GM19351 (cell line): Measurements from ENCODE around the gene SMARCA2.
"Not testable (repeated sequence)": the region's sequence is repeated elsewhere in the genome, so short reads cannot be mapped to it uniquely, and the experiment has no call there.

ENCODE experiments used
- ATAC-seq: cut with Tn5 transposase; IDR thresholded peaks from one replicate; pipeline ENCODE4 v1.9.1; 2021; ENCODE audit warnings: mild to moderate bottlenecking, moderate library complexity; ENCODE audit not compliant: unreplicated experiment

Gene SMARCA2

GRCh38 chr9:2134391-2134790 is 119.2 kb downstream of the SMARCA2 start:
- ATAC-seq = no peak

- no peak for ATAC-seq
Observed at GRCh38 chr9:2138646-2139045, 123.5 kb downstream of the SMARCA2 start.

DNA sequence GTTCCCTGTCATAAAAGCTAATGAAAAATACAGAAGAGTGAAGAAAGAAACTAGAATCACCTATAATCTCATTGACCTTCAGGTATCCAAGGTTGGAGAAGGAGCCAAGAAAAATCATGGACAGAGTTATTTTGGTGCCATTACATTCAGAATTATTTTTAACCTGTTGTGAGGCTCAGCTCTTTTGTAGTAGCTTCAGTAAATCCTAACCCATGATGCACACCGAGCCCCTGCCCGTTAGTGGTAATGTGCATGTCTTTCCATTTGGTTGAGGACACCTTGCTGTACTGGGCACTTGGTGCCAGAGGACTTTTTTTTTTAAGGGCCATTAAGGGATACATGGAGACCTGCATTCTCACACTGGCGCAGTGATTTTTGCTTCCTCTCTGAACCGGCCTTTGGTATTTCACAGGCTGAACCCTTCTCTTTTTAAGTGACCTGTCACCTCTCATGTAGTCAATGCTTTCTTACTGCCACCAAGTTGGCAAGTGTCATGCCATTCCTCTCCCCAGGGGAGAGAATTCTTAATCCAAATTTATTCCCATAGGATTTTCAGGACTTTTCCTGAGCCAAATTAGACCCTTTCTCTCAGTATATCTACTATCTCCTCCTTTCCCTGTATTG is 125.6 kb downstream of the SMARCA2 start:
- ATAC-seq = no peak

- no peak for ATAC-seq
Observed at GRCh38 chr9:2142212-2142611, 127.1 kb downstream of the SMARCA2 start.

DNA sequence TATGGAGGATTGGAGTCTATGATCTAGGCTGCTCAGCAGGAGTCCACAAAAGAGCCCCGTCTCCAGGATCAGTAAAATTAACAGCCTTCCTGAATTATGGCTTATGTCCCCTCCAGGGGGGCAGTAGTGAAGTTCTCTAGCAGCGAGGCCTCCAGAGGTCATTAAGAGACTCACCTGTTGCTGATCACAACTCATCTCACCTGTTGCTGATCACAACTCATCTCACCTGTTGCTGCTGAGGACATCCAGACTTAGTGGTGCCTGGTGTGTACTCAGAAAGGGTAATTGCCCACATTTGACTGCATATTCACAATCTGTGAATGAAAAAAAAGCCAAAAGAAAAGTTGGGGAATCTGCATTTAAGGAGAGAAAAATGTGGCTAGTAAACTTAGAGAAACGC is 129.5 kb downstream of the SMARCA2 start:
- no peak for ATAC-seq

DNA sequence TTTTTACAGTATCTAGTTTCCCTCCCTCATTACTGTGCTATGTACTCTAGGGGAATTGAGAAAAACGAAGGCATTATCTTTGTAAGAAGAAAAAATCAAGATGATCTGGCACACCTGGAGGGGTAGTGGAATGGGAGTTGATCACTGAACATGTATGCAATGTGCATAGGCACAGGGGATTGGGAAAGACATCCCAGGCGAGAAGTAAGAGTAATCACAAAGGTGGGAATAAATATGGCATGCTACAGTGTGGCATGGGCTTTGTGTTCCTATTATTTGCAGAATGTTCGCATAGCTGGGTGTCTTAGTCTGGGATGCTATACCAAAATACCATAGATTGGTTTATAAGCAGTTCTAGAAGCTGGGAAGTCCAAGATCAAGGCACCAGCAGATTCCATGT is 130.6 kb downstream of the SMARCA2 start:
- no peak for ATAC-seq

DNA sequence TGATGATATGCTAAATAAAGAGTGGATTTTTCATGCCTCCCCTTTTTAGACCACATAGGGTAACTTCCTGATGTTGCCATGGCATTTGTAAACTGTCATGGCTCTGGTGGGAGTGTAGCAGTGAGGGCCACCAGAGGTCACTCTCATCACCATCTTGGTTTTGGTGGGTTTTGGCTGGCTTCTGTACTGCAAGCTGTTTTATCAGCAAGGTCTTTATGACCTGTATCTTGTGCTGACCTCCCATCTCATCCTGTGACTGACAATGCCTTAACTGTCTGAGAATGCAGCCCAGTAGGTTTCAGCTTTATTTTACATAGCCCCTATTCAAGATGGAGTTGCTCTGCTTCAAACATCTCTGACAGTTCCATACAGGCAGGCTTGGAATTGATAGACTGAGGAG is 131.6 kb downstream of the SMARCA2 start:
- not testable (repeated sequence) for ATAC-seq

- ATAC-seq = no peak
Observed at GRCh38 chr9:2150338-2150737, 135.2 kb downstream of the SMARCA2 start.

- ATAC-seq = no peak
Observed at GRCh38 chr9:2151171-2151570, 136.0 kb downstream of the SMARCA2 start.

DNA sequence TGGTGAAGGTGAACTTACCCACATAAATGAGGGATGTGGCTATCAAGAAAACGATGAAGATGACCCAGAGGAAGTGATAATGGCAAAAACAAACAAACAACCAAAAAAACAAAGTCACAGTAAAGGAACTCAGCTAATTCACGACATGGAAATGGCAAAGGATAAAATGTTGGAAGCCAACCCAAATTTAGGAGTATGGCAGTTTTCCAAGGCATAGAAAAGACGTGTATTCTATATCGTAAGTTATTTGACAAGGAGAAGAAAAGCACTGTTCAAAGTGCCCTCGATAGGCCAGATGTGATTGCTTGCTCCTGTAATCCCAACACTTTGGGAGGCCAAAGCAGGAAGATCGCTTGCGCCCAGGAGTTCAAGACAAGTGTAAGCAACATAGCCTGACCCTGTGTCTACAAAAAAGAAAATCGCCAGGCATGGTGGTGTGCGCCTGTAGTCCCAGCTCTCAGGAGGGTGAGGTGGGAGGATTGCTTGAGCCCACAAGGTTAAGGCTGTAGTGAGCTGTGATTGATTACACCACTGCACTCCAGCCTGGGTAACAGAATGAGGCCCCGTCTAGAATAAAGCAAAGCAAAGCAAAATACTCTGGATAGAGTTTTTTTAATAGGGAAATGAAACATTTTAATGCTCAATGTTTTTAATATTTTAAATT is 138.0 kb downstream of the SMARCA2 start:
- ATAC-seq = no peak

DNA sequence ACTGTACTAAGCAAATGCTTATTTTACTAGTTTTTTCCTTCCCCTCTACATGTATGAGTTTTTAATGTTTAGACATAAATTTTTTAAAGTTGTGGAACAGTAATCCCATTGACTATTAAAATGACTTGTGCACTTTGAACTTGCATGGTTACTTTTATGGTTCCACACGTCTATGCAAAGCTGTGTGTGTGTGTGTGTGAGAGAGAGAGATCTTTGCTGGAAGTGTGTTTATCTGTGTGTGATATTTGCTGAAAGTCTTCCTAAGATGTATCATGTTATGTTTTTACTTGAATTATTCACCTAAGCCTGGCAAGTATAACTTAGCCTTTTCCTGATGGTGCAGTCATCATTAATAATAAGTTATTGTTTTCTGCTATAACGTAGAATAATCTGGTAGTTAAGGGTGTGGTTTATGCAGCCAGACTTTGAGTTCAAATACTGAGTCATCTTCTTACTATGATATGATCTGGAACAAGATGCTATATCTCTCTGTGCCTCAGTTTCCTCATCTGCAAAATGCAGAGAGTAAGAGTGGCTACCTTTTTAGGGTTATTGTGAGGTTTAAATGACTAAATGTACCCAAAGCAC is 138.6 kb downstream of the SMARCA2 start:
- no peak for ATAC-seq

- no peak for ATAC-seq
Observed at GRCh38 chr9:2154731-2155130, 139.6 kb downstream of the SMARCA2 start.

DNA sequence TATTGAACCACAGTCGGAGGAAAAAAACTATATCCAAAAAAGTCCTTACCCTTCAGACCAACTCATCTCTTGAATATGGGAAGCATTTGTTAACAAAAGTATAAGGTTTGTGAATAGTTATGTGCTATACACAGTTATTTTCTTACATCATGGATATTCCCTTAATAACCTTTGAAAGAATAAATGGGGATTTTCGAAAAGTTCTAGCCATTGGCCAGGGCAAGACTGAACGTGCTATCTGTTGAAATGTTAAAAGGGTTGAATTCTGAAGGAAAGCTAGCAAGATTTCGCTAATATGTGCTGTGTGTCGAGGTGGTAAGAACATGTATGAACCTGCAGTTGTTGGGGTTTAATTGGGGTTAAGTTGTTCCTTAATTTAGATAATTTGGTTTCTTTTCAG is 140.8 kb downstream of the SMARCA2 start:
- ATAC-seq = no peak

GRCh38 chr9:2157277-2158110 is 142.3 kb downstream of the SMARCA2 start:
- ATAC-seq = peak; percentile 44

- ATAC-seq = peak; percentile 42
Observed at GRCh38 chr9:2158111-2158610, 143.0 kb downstream of the SMARCA2 start.

DNA sequence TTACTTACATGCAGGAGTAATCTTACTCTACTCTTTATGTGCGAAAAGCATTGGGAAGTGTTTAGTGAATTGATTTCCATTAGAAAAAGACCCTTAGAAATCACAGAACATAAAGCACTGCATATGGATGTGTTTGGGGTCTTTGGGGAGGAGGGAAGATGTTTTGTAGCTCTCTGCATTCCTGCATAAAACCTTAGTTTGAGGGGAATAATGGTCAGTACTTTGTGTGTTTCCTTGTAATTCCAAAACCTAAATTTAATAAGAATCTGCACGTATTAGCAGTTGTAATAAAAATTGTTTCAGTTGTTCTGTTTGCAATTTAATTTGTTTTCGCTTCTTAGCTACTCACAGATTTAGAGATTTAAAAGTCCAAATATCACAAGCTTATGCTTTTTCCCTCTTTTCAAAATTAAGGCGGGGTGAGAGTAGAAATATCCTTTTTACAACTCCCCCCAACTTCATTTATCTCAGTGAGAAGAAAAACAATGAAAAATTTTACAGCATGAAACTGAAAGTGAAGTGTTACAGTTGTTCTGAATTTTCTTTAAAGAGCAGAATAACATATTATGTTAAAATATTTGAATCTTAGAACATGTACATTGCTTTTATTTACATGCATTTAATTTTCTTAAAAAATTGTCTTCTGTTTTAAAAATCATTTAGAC is 143.8 kb downstream of the SMARCA2 start:
- ATAC-seq = no peak

GRCh38 chr9:2159521-2160454 is 144.6 kb downstream of the SMARCA2 start:
- no peak for ATAC-seq

DNA sequence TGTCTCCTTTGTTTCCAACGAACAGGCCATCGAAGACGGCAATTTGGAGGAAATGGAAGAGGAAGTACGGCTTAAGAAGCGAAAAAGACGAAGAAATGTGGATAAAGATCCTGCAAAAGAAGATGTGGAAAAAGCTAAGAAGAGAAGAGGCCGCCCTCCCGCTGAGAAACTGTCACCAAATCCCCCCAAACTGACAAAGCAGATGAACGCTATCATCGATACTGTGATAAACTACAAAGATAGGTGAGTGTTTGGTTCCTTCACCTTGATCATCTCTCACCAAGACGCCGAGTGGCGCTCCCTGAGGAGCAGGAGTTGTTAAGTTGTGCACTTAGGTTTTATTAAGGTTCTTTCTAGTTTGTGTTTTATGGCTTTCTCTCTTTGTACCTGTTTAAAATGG is 146.5 kb downstream of the SMARCA2 start:
- no peak for ATAC-seq

- ATAC-seq = no peak
Observed at GRCh38 chr9:2163231-2163885, 148.2 kb downstream of the SMARCA2 start.
